NCI-H446 (cell line): ENCODE data around the gene GABPA.
"Not testable (repeated sequence)": the region's sequence is repeated elsewhere in the genome, so short reads cannot be mapped to it uniquely, and the experiment has no call there.

Source experiments
- DNase-seq, 2 experiments: peaks; one replicate each; lab custom pipeline; 2025; lab: John Stamatoyannopoulos, UW

GABPA gene

GRCh38 chr21:25734904-25735645 is at the start of gene GABPA, which contains the start of gene ATP5PF:
TSS of gene GABPA (plus strand) at chr21:25734972. CDS start at chr21:25741599, 6,627 bp downstream.
TSS of gene ATP5PF (minus strand) at chr21:25734904. CDS start at chr21:25729794, 5,110 bp downstream.
- peak; percentile 99 for DNase-seq

- DNase-seq, result no peak
Observed at GRCh38 chr21:25687787-25688186, 47.0 kb upstream of the GABPA start.

- DNase-seq, result no peak
Observed at GRCh38 chr21:25688275-25689155, 46.3 kb upstream of the GABPA start.

GRCh38 chr21:25689226-25689625 is 45.5 kb upstream of the GABPA start:
- peak in 1 of 2 experiments; percentile 8 for DNase-seq

- DNase-seq, result no peak
Observed at GRCh38 chr21:25691976-25692375, 42.8 kb upstream of the GABPA start.

- DNase-seq, result not testable (repeated sequence)
Observed at GRCh38 chr21:25695461-25695860, 39.3 kb upstream of the GABPA start.

- no peak for DNase-seq
Observed at GRCh38 chr21:25700741-25701140, 34.0 kb upstream of the GABPA start.

- no peak for DNase-seq
Observed at GRCh38 chr21:25701529-25701928, 33.2 kb upstream of the GABPA start.

GRCh38 chr21:25708467-25709065 is 26.2 kb upstream of the GABPA start:
- DNase-seq, result peak; percentile 14 to 52

- DNase-seq, result no peak
Observed at GRCh38 chr21:25709684-25710265, 25.0 kb upstream of the GABPA start.

GRCh38 chr21:25710550-25710949 is 24.2 kb upstream of the GABPA start:
- DNase-seq, result no peak

- not testable (repeated sequence) for DNase-seq
Observed at GRCh38 chr21:25714066-25714465, 20.7 kb upstream of the GABPA start.

GRCh38 chr21:25717491-25718147 is 17.2 kb upstream of the GABPA start:
- peak in 1 of 2 experiments; percentile 12 for DNase-seq

- DNase-seq, result no peak
Observed at GRCh38 chr21:25721987-25722386, 12.8 kb upstream of the GABPA start.

GRCh38 chr21:25722631-25723030 is 12.1 kb upstream of the GABPA start:
- no peak for DNase-seq

- DNase-seq, result peak in 1 of 2 experiments; percentile 9
Observed at GRCh38 chr21:25732091-25732760, 2.5 kb upstream of the GABPA start.

GRCh38 chr21:25733859-25734653 is 716 bp upstream of the GABPA start:
- DNase-seq, result peak in 1 of 2 experiments; percentile 28

GRCh38 chr21:25734654-25734903 is 193 bp upstream of the GABPA start:
- no peak for DNase-seq

- peak; percentile 68 to 85 for DNase-seq
Observed at GRCh38 chr21:25735646-25736597, 1.1 kb downstream of the GABPA start.
